SK-N-SH treated with all-trans-retinoic acid at 6 μM for 48 hours (cell line): ENCODE measurements around the gene RXRA.

ENCODE experiments used
- ARNTL ChIP-seq: fragments of 450-650 bp; formaldehyde crosslinking; IDR thresholded peaks from 2 replicates; pipeline ENCODE4 v1.5.0; 2020; ENCODE audit warnings: low read depth, mild to moderate bottlenecking, moderate library complexity, borderline replicate concordance
- OSR1 ChIP-seq: fragments of 250-450 bp; sonication (Bioruptor Pico); IDR thresholded peaks from 2 replicates; pipeline ENCODE4 v1.8.0; 2022; ENCODE audit warnings: moderate library complexity, mild to moderate bottlenecking, inconsistent platforms
- TOX ChIP-seq: fragments of 250-450 bp; sonication (Bioruptor Pico); IDR thresholded peaks from 2 replicates; pipeline ENCODE4 v1.8.0; 2021; ENCODE audit warnings: mild to moderate bottlenecking, moderate library complexity, borderline replicate concordance
- ZFP3 ChIP-seq: fragments of 250-450 bp; sonication (Bioruptor Pico); IDR thresholded peaks from 2 replicates; pipeline ENCODE4 v1.5.0; 2020; ENCODE audit warnings: mild to moderate bottlenecking, moderate library complexity
- ZFP30 ChIP-seq: fragments of 450-650 bp; formaldehyde crosslinking; IDR thresholded peaks from 2 replicates; pipeline ENCODE4 v1.5.0; 2022; ENCODE audit warnings: mild to moderate bottlenecking, moderate library complexity
- ZNF565 ChIP-seq: fragments of 450-650 bp; formaldehyde crosslinking; conservative IDR thresholded peaks from 2 replicates; pipeline ENCODE4 v1.5.0; 2020; ENCODE audit warnings: low read depth, mild to moderate bottlenecking, moderate library complexity
- TF ChIP-seq, protein P1 (sequence below): fragments of 250-450 bp; sonication (Bioruptor Pico); IDR thresholded peaks from 2 replicates; pipeline ENCODE4 v1.5.0; 2020; ENCODE audit warnings: mild to moderate bottlenecking, moderate library complexity
- TF ChIP-seq, protein P2 (sequence below): fragments of 250-450 bp; sonication (Bioruptor Pico); IDR thresholded peaks from 2 replicates; pipeline ENCODE4 v1.5.1; 2020; ENCODE audit warnings: low read depth, mild to moderate bottlenecking, moderate library complexity
- TF ChIP-seq, protein P3 (sequence below): fragments of 250-450 bp; sonication (Bioruptor Pico); IDR thresholded peaks from 2 replicates; pipeline ENCODE4 v1.8.0; 2020; ENCODE audit warnings: mild to moderate bottlenecking, moderate library complexity, borderline replicate concordance
- TF ChIP-seq, protein P4 (sequence below): fragments of 250-450 bp; sonication (Bioruptor Pico); IDR thresholded peaks from 2 replicates; pipeline ENCODE4 v1.8.0; 2021; ENCODE audit warnings: low read depth, mild to moderate bottlenecking, moderate library complexity, borderline replicate concordance

DNA sequence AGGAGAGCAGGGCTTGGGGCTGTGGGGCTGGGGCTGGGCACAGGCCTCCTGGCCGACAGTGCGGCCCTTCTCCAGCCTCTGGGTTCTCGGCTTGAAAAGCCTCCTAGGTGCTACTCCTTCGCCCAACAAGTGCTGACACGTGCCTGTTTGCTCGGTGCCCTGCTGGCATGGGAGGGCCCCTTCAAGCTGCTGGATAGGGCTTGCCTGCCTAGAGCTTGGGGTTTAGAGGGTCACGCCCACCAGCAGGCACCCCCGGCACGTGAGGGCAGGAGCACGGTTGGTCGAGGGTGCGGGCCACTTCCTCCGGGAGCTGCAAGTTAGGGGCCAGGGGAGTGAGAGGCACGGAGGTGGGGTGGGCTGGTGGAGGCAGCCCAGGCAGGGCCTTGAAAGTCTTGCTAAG lies 106.2 kb downstream of the RXRA start:
- TF ChIP-seq ZFP3 (CRISPR knock-in tag) (no peak), TOX (CRISPR knock-in tag) (no peak), OSR1 (CRISPR knock-in tag) (no peak), ARNTL (CRISPR knock-in tag) (no peak), ZFP30 (no peak), ZNF565 (no peak)
- TF ChIP-seq, protein P1, sequence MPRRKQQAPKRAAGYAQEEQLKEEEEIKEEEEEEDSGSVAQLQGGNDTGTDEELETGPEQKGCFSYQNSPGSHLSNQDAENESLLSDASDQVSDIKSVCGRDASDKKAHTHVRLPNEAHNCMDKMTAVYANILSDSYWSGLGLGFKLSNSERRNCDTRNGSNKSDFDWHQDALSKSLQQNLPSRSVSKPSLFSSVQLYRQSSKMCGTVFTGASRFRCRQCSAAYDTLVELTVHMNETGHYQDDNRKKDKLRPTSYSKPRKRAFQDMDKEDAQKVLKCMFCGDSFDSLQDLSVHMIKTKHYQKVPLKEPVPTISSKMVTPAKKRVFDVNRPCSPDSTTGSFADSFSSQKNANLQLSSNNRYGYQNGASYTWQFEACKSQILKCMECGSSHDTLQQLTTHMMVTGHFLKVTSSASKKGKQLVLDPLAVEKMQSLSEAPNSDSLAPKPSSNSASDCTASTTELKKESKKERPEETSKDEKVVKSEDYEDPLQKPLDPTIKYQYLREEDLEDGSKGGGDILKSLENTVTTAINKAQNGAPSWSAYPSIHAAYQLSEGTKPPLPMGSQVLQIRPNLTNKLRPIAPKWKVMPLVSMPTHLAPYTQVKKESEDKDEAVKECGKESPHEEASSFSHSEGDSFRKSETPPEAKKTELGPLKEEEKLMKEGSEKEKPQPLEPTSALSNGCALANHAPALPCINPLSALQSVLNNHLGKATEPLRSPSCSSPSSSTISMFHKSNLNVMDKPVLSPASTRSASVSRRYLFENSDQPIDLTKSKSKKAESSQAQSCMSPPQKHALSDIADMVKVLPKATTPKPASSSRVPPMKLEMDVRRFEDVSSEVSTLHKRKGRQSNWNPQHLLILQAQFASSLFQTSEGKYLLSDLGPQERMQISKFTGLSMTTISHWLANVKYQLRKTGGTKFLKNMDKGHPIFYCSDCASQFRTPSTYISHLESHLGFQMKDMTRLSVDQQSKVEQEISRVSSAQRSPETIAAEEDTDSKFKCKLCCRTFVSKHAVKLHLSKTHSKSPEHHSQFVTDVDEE (CRISPR knock-in tag) = no peak
- TF ChIP-seq, protein P2, sequence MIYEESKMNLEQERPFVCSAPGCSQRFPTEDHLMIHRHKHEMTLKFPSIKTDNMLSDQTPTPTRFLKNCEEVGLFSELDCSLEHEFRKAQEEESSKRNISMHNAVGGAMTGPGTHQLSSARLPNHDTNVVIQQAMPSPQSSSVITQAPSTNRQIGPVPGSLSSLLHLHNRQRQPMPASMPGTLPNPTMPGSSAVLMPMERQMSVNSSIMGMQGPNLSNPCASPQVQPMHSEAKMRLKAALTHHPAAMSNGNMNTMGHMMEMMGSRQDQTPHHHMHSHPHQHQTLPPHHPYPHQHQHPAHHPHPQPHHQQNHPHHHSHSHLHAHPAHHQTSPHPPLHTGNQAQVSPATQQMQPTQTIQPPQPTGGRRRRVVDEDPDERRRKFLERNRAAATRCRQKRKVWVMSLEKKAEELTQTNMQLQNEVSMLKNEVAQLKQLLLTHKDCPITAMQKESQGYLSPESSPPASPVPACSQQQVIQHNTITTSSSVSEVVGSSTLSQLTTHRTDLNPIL = no peak
- TF ChIP-seq, protein P3, sequence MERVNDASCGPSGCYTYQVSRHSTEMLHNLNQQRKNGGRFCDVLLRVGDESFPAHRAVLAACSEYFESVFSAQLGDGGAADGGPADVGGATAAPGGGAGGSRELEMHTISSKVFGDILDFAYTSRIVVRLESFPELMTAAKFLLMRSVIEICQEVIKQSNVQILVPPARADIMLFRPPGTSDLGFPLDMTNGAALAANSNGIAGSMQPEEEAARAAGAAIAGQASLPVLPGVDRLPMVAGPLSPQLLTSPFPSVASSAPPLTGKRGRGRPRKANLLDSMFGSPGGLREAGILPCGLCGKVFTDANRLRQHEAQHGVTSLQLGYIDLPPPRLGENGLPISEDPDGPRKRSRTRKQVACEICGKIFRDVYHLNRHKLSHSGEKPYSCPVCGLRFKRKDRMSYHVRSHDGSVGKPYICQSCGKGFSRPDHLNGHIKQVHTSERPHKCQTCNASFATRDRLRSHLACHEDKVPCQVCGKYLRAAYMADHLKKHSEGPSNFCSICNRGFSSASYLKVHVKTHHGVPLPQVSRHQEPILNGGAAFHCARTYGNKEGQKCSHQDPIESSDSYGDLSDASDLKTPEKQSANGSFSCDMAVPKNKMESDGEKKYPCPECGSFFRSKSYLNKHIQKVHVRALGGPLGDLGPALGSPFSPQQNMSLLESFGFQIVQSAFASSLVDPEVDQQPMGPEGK (CRISPR knock-in tag) = no peak
- TF ChIP-seq, protein P4, sequence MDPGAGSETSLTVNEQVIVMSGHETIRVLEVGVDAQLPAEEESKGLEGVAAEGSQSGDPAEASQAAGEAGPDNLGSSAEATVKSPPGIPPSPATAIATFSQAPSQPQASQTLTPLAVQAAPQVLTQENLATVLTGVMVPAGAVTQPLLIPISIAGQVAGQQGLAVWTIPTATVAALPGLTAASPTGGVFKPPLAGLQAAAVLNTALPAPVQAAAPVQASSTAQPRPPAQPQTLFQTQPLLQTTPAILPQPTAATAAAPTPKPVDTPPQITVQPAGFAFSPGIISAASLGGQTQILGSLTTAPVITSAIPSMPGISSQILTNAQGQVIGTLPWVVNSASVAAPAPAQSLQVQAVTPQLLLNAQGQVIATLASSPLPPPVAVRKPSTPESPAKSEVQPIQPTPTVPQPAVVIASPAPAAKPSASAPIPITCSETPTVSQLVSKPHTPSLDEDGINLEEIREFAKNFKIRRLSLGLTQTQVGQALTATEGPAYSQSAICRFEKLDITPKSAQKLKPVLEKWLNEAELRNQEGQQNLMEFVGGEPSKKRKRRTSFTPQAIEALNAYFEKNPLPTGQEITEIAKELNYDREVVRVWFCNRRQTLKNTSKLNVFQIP (CRISPR knock-in tag) = no peak
